K562 (cell line): ENCODE results near the gene ERAL1. TPM values are rescaled to one million over a fixed set of nuclear protein-coding genes. Genes with fewer than 3 reads are reported as not detected.

Experiments
- CHD1 ChIP-seq: fragments of 200-600 bp; sonication (generic); IDR thresholded peaks from one replicate; pipeline ENCODE4 v1.6.1; 2012; ENCODE audit warnings: mild to moderate bottlenecking, moderate library complexity, low read length, inconsistent platforms
- CTBP1 ChIP-seq: fragments of 450-650 bp; IDR thresholded peaks from 2 replicates; pipeline ENCODE4 v1.6.1; 2016; ENCODE audit warnings: borderline replicate concordance
- FOXO4 ChIP-seq: fragments of 450-650 bp; formaldehyde crosslinking; IDR thresholded peaks from 2 replicates; pipeline ENCODE4 v1.4.0; 2020; ENCODE audit warnings: mild to moderate bottlenecking, moderate library complexity
- HDAC6 ChIP-seq: IDR thresholded peaks from 2 replicates; pipeline ENCODE4 v1.6.1; 2012; ENCODE audit warnings: low read depth, mild to moderate bottlenecking, control low read depth, inconsistent platforms, low read length, moderate library complexity
- KDM4B ChIP-seq, 2 experiments: fragments of 450-650 bp in 1 of 2; sonication (generic) in 1 of 2; IDR thresholded peaks; 2 replicates each; pipeline ENCODE4 v1.6.1; 2016 to 2017; ENCODE audit warnings: borderline replicate concordance in 2 of 2, antibody characterized with exemption in 1 of 2, low read depth in 1 of 2, mild to moderate bottlenecking in 1 of 2
- RBM14 ChIP-seq: fragments of 200-400 bp; formaldehyde crosslinking; IDR thresholded peaks from 2 replicates; pipeline ENCODE4 v1.6.1; 2018; ENCODE audit warnings: low read depth, mild to moderate bottlenecking, low read length, moderate library complexity, borderline replicate concordance; ENCODE audit not compliant: insufficient read depth
- SMAD2 ChIP-seq: fragments of 150-350 bp; IDR thresholded peaks from 2 replicates; pipeline ENCODE4 v1.6.1; 2014; ENCODE audit warnings: low read depth, mild to moderate bottlenecking, low read length
- SRF ChIP-seq, 2 experiments: fragments of 250-450, 450-650 bp in 1 of 2; sonication (Bioruptor Pico) in 1 of 2; sonication (generic) in 1 of 2; formaldehyde crosslinking; IDR thresholded peaks; 2 replicates each; pipeline versions ENCODE4 v1.5.0 to v1.5.1; 2020 to 2022; ENCODE audit warnings: mild to moderate bottlenecking in 1 of 2, missing genetic modification reagents in 1 of 2
- TAL1 ChIP-seq: fragments of 450-650 bp; IDR thresholded peaks from 2 replicates; pipeline ENCODE4 v1.6.1; 2016; ENCODE audit warnings: mild to moderate bottlenecking
- TEAD1 ChIP-seq, 2 experiments: fragments of 450-650 bp in 1 of 2; sonication (generic) in 1 of 2; formaldehyde crosslinking; IDR thresholded peaks; 2 replicates each; pipeline versions ENCODE4 v1.4.0 to v1.8.0; 2020 to 2022; ENCODE audit warnings: mild to moderate bottlenecking in 2 of 2, missing genetic modification reagents in 1 of 2
- YBX1 ChIP-seq: fragments of 450-650 bp; IDR thresholded peaks from 2 replicates; pipeline ENCODE4 v1.7.1; 2016; ENCODE audit warnings: mild to moderate bottlenecking
- ZFX ChIP-seq: sonication (generic); formaldehyde crosslinking; IDR thresholded peaks from 2 replicates; pipeline ENCODE4 v1.8.0; 2022; ENCODE audit warnings: mild to moderate bottlenecking, missing genetic modification reagents, moderate library complexity
- ZNF75A ChIP-seq: fragments of 450-650 bp; formaldehyde crosslinking; IDR thresholded peaks from 2 replicates; pipeline ENCODE4 v1.4.0; 2020; ENCODE audit warnings: mild to moderate bottlenecking
- ZSCAN32 ChIP-seq: fragments of 450-650 bp; formaldehyde crosslinking; IDR thresholded peaks from 2 replicates; pipeline ENCODE4 v1.4.0; 2020; ENCODE audit warnings: mild to moderate bottlenecking, moderate library complexity
- polyA plus RNA-seq, 8 experiments: library from polyadenylated mRNA; depleted of rRNA in 4 of 8; stranded (reverse) in 5 of 8; unstranded in 3 of 8; fragments of >200 nt; fragmentation: Nextera tagmentation in 2 of 8; fragmentation: Illumina TruSeq in 1 of 8; extraction: Ambion mirVana in 2 of 8; extraction: Trizol in 1 of 8; gene quantifications; 2 replicates each; pipeline versions ENCODE4 v1.2.1 to v1.2.3, GENCODE V29; 2011 to 2014; ENCODE audit warnings: inconsistent platforms in 1 of 8, missing spikeins in 1 of 8
- total RNA-seq, 7 experiments: library from RNA; depleted of rRNA in 6 of 7; stranded (reverse); fragments of >200 nt in 6 of 7; fragmentation: Illumina TruSeq in 2 of 7; extraction: Trizol in 2 of 7; gene quantifications; 2 replicates each; pipeline versions ENCODE4 v1.2.1 to v1.2.3, GENCODE V29; 2011 to 2021; ENCODE audit warnings: low replicate concordance in 1 of 7
- TF ChIP-seq, protein P1 (sequence below), 3 experiments: fragments of 200-800 bp in 1 of 3; fragments of 250-450 bp in 1 of 3; fragments of 450-650 bp in 1 of 3; sonication (Bioruptor Pico) in 1 of 3; sonication (Bioruptor generic) in 1 of 3; formaldehyde crosslinking in 1 of 3; IDR thresholded peaks; 2 replicates each; pipeline versions ENCODE4 v1.6.1 to v1.8.0; 2016 to 2022; ENCODE audit warnings: mild to moderate bottlenecking in 2 of 3, missing genetic modification characterization in 2 of 3, missing compliant biosample characterization in 1 of 3, moderate library complexity in 1 of 3
- TF ChIP-seq, protein P2 (sequence below), 2 experiments: fragments of 450-650 bp; IDR thresholded peaks; 2 replicates each; pipeline ENCODE4 v1.6.1; 2016
- TF ChIP-seq, protein P3 (sequence below): fragments of 250-450 bp; sonication (Bioruptor Pico); IDR thresholded peaks from 2 replicates; pipeline ENCODE4 v1.4.0; 2020; ENCODE audit warnings: mild to moderate bottlenecking, moderate library complexity, borderline replicate concordance

Gene ERAL1
- total and polyA plus RNA-seq, 9 of the 15 experiments (the other 6 are each of a cell fraction or from before 2014, with no cell fraction given), result 37.5 to 351 (median 106) TPM

DNA sequence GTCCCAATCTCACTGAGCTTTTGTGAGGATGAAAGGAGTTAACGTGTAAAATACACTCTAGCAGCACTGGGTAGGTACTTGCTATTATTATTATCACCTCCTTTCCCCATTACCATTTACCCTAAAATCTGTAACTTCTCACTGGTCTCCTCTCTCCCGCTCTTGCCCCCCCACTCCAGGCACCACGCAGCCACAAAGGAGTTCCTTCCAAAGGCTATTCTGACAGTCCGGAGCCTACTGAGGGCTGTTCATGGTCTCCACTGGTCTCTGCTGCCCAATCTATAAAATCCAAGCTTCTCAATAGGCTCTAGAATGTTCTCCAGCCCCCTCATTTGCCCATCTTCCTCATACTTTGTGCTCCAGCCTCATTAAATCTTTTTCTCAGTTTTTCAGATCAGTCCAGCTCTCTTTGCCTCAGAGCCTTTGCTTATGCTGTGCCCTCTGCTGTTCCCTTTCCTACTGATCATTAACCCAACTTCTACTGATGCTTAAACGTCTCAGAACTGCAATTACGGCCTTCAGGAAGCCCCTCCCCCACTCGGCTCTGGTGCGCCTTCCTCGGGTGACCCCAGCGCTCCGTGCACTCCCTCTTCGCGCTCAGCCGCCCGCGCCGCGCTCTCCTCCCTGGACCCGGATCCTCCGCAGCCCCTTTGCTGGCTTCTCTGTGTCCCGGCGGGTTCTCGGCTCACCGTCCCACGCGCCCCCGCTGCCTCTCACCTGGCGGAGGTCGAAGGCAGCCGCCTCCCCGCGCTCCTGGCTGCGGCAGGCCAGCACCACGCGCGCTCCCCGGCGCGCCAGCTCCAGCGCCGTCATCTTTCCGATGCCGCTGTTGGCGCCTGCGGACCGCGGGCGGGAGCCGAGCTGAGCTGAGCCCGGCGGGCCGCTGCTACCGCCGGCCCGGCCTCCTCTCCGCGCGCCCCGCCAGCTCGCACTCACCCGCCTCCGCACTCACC is 47.3 kb downstream of the ERAL1 start (continued):
- TF ChIP-seq, protein P1, sequence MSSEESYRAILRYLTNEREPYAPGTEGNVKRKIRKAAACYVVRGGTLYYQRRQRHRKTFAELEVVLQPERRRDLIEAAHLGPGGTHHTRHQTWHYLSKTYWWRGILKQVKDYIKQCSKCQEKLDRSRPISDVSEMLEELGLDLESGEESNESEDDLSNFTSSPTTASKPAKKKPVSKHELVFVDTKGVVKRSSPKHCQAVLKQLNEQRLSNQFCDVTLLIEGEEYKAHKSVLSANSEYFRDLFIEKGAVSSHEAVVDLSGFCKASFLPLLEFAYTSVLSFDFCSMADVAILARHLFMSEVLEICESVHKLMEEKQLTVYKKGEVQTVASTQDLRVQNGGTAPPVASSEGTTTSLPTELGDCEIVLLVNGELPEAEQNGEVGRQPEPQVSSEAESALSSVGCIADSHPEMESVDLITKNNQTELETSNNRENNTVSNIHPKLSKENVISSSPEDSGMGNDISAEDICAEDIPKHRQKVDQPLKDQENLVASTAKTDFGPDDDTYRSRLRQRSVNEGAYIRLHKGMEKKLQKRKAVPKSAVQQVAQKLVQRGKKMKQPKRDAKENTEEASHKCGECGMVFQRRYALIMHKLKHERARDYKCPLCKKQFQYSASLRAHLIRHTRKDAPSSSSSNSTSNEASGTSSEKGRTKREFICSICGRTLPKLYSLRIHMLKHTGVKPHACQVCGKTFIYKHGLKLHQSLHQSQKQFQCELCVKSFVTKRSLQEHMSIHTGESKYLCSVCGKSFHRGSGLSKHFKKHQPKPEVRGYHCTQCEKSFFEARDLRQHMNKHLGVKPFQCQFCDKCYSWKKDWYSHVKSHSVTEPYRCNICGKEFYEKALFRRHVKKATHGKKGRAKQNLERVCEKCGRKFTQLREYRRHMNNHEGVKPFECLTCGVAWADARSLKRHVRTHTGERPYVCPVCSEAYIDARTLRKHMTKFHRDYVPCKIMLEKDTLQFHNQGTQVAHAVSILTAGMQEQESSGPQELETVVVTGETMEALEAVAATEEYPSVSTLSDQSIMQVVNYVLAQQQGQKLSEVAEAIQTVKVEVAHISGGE (CRISPR knock-in tag; IDR thresholded peaks at IDR 0.05), result peak in 1 of 3 experiments; percentile 50; a peak in 1 of 6 replicates
- TF ChIP-seq SMAD2, result no peak
- TF ChIP-seq, protein P2, sequence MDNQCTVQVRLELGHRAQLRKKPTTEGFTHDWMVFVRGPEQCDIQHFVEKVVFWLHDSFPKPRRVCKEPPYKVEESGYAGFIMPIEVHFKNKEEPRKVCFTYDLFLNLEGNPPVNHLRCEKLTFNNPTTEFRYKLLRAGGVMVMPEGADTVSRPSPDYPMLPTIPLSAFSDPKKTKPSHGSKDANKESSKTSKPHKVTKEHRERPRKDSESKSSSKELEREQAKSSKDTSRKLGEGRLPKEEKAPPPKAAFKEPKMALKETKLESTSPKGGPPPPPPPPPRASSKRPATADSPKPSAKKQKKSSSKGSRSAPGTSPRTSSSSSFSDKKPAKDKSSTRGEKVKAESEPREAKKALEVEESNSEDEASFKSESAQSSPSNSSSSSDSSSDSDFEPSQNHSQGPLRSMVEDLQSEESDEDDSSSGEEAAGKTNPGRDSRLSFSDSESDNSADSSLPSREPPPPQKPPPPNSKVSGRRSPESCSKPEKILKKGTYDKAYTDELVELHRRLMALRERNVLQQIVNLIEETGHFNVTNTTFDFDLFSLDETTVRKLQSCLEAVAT (IDR thresholded peaks at IDR 0.05), result peak; percentile 68 to 75; a peak in 2 of 4 replicates
- no peak for TF ChIP-seq TAL1
- TF ChIP-seq, protein P3, sequence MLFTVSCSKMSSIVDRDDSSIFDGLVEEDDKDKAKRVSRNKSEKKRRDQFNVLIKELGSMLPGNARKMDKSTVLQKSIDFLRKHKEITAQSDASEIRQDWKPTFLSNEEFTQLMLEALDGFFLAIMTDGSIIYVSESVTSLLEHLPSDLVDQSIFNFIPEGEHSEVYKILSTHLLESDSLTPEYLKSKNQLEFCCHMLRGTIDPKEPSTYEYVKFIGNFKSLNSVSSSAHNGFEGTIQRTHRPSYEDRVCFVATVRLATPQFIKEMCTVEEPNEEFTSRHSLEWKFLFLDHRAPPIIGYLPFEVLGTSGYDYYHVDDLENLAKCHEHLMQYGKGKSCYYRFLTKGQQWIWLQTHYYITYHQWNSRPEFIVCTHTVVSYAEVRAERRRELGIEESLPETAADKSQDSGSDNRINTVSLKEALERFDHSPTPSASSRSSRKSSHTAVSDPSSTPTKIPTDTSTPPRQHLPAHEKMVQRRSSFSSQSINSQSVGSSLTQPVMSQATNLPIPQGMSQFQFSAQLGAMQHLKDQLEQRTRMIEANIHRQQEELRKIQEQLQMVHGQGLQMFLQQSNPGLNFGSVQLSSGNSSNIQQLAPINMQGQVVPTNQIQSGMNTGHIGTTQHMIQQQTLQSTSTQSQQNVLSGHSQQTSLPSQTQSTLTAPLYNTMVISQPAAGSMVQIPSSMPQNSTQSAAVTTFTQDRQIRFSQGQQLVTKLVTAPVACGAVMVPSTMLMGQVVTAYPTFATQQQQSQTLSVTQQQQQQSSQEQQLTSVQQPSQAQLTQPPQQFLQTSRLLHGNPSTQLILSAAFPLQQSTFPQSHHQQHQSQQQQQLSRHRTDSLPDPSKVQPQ (CRISPR knock-in tag), result no peak
- no peak for TF ChIP-seq RBM14
- 0 out of 2 replicates have a peak, but pooled peaks have one; percentile 69 for TF ChIP-seq HDAC6
- TF ChIP-seq YBX1, result no peak
- TF ChIP-seq FOXO4 (CRISPR knock-in tag), result no peak
- TF ChIP-seq ZFX (CRISPR knock-in tag), result no peak
- no peak for TF ChIP-seq ZSCAN32 (CRISPR knock-in tag)
- TF ChIP-seq TEAD1 (CRISPR knock-in tag; IDR thresholded peaks at IDR 0.05), result no peak
- peak in 1 of 2 experiments; percentile 76; a peak in 1 of 4 replicates for TF ChIP-seq SRF (CRISPR knock-in tag; IDR thresholded peaks at IDR 0.05)
- TF ChIP-seq KDM4B (IDR thresholded peaks at IDR 0.05; ENCODE audit: borderline replicate concordance in 2 of 2, low read depth in 1 of 2), result no peak
- peak; percentile 71 for TF ChIP-seq CHD1
- no peak for TF ChIP-seq CTBP1
- TF ChIP-seq ZNF75A (CRISPR knock-in tag), result no peak
